Measurements from ENCODE around the gene ANKRD28. TPM values are rescaled to one million over a fixed set of nuclear protein-coding genes. Genes with fewer than 3 reads are reported as not detected.

The ANKRD28 gene
- total RNA-seq, 1 experiment from 2014 or later = 47.5 TPM

DNA sequence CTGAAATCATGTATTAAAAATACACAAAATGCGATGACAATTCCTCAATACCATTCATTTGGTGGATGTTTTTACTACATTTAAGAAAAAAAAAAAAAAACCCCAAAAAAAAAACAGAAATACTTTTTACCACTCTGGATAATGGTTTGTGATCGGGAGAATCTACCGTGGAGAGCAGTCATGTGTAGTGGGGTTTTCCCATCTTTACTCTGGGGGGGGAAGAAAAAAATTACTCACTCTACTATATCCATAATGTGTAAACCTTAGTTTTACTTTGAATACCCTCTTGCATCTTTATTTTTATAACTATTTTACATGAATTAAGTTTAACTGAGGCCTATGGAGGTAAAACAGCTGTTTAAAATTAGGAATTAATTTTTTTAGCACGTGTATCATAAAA, 83.3 kb downstream of the ANKRD28 start:
- POLR2A ChIA-PET = no interaction called here
- no peaks in the 10 kb centered on the region for H3K9me2 ChIP-seq (ENCODE audit: insufficient read depth)
- no peak overlapping the region for H2AFZ ChIP-seq (ENCODE audit: low read depth, low read length, poor library complexity, severe bottlenecking)
- no peaks in the 10 kb centered on the region for H3K27me3 ChIP-seq (ENCODE audit: insufficient read depth, low read length)
- TF ChIP-seq RAD21 (IDR thresholded peaks at IDR 0.05; ENCODE audit: low read depth) (no peak), SP1 (IDR thresholded peaks at IDR 0.05; ENCODE audit: low read depth) (no peak), ZFX (IDR thresholded peaks at IDR 0.05) (no peak), EZH2 (IDR thresholded peaks at IDR 0.05) (no peak), YY1 (IDR thresholded peaks at IDR 0.05; ENCODE audit: extremely low read depth, insufficient replicate concordance, low read depth, low read length) (no peak)
- TF ChIP-seq, protein P1, sequence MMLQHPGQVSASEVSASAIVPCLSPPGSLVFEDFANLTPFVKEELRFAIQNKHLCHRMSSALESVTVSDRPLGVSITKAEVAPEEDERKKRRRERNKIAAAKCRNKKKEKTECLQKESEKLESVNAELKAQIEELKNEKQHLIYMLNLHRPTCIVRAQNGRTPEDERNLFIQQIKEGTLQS (IDR thresholded peaks at IDR 0.05) = no peak
- H3K27ac ChIP-seq (ENCODE audit: low read depth, low read length) = no peak overlapping the region
- no peak for ATAC-seq
- no peak overlapping the region for H3K4me2 ChIP-seq (ENCODE audit: low read length)
- peaks cover 4 to 6% of the 10 kb centered on the region in 2 experiments; a peak in 2 of 4 replicates for H3K36me3 ChIP-seq (ENCODE audit: control insufficient read depth in 1 of 2, insufficient read depth in 2 of 2, low read length in 2 of 2)
- H3K9ac ChIP-seq (ENCODE audit: low read length) = no peak overlapping the region
- H3K4me3 ChIP-seq (replicated peaks in 1 of 2; ENCODE audit: low read depth in 1 of 2, low read length in 2 of 2) = no peak overlapping the region
- RAD21 ChIA-PET (ENCODE audit: low non-redundant PET in 1 of 2, low total read pairs in 2 of 2, uncharacterized antibody in 2 of 2, unreplicated experiment in 2 of 2) = no interaction called here
- DNase-seq (ENCODE audit: low read depth, low spot score) = no peak
- no peaks in the 10 kb centered on the region for H3K4me1 ChIP-seq (ENCODE audit: control insufficient read depth in 1 of 2, insufficient read depth in 2 of 2, low read length in 2 of 2)
- intact Hi-C loops (cut with micrococcal nuclease) = no loop called here
- CTCF ChIA-PET = no interaction called here
- BruUV-seq (replicated peaks) = no TSS peak
- H3K9me3 ChIP-seq (ENCODE audit: control insufficient read depth in 1 of 2, insufficient read depth in 1 of 2, low read depth in 1 of 2, low read length in 2 of 2) = no peaks in the 10 kb centered on the region
- H3K79me2 ChIP-seq (ENCODE audit: insufficient read depth, low read length) = no peaks in the 10 kb centered on the region
- H4K20me1 ChIP-seq (ENCODE audit: insufficient read depth) = no peaks in the 10 kb centered on the region

DNA sequence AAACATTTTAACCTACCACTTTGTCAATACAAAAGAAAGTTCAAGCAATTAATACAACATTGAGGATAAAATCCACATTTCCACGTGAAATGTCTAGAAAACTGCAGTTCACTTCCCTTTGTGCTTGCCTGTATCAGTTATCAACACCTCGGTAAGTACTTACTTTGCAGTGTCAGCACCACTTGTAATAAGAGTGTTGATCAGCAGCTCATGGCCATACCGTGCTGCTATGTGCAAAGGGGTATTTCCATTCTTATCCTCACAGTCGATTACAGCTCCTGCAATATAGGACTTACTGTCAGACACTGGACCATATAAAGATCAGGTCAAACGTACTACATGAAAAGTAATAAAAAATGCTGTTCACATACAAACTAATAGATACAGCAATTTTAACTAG, 84.4 kb downstream of the ANKRD28 start:
- ChIA-PET RAD21 (ENCODE audit: low non-redundant PET in 1 of 2, low total read pairs in 2 of 2, uncharacterized antibody in 2 of 2, unreplicated experiment in 2 of 2) (no interaction called here), CTCF (no interaction called here), POLR2A (interaction anchor here (0.8 kb wide), 1 partner anchor 21 kb away, joined by 3 read pairs; no protein-coding TSS in a partner anchor)
- no peak overlapping the region for H3K9ac ChIP-seq (ENCODE audit: low read length)
- H2AFZ ChIP-seq (ENCODE audit: low read depth, low read length, poor library complexity, severe bottlenecking) = no peak overlapping the region
- no TSS peak for BruUV-seq (replicated peaks)
- DNase-seq (ENCODE audit: low read depth, low spot score) = no peak
- no peak for ATAC-seq
- no peak overlapping the region for H3K27ac ChIP-seq (ENCODE audit: low read depth, low read length)
- no peak overlapping the region for H3K4me2 ChIP-seq (ENCODE audit: low read length)
- H3K4me3 ChIP-seq (replicated peaks in 1 of 2; ENCODE audit: low read depth in 1 of 2, low read length in 2 of 2) = no peak overlapping the region
- H3K9me2 ChIP-seq (ENCODE audit: insufficient read depth) = no peaks in the 10 kb centered on the region
- H3K9me3 ChIP-seq (ENCODE audit: control insufficient read depth in 1 of 2, insufficient read depth in 1 of 2, low read depth in 1 of 2, low read length in 2 of 2) = no peaks in the 10 kb centered on the region
- H3K27me3 ChIP-seq (ENCODE audit: insufficient read depth, low read length) = no peaks in the 10 kb centered on the region
- peaks cover 4 to 7% of the 10 kb centered on the region in 2 experiments; a peak in 2 of 4 replicates for H3K36me3 ChIP-seq (ENCODE audit: control insufficient read depth in 1 of 2, insufficient read depth in 2 of 2, low read length in 2 of 2)
- intact Hi-C loops (cut with micrococcal nuclease) = no loop called here
- no peaks in the 10 kb centered on the region for H3K4me1 ChIP-seq (ENCODE audit: control insufficient read depth in 1 of 2, insufficient read depth in 2 of 2, low read length in 2 of 2)
- H3K79me2 ChIP-seq (ENCODE audit: insufficient read depth, low read length) = no peaks in the 10 kb centered on the region
- TF ChIP-seq POLR2AphosphoS5 (IDR thresholded peaks at IDR 0.05; ENCODE audit: low read depth, low read length) (no peak), RAD21 (IDR thresholded peaks at IDR 0.05; ENCODE audit: low read depth) (no peak)
- TF ChIP-seq, protein P2, sequence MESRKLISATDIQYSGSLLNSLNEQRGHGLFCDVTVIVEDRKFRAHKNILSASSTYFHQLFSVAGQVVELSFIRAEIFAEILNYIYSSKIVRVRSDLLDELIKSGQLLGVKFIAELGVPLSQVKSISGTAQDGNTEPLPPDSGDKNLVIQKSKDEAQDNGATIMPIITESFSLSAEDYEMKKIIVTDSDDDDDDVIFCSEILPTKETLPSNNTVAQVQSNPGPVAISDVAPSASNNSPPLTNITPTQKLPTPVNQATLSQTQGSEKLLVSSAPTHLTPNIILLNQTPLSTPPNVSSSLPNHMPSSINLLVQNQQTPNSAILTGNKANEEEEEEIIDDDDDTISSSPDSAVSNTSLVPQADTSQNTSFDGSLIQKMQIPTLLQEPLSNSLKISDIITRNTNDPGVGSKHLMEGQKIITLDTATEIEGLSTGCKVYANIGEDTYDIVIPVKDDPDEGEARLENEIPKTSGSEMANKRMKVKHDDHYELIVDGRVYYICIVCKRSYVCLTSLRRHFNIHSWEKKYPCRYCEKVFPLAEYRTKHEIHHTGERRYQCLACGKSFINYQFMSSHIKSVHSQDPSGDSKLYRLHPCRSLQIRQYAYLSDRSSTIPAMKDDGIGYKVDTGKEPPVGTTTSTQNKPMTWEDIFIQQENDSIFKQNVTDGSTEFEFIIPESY (IDR thresholded peaks at IDR 0.05; ENCODE audit: extremely low read depth, insufficient replicate concordance, low read length) = no peak
- TF ChIP-seq, protein P3, sequence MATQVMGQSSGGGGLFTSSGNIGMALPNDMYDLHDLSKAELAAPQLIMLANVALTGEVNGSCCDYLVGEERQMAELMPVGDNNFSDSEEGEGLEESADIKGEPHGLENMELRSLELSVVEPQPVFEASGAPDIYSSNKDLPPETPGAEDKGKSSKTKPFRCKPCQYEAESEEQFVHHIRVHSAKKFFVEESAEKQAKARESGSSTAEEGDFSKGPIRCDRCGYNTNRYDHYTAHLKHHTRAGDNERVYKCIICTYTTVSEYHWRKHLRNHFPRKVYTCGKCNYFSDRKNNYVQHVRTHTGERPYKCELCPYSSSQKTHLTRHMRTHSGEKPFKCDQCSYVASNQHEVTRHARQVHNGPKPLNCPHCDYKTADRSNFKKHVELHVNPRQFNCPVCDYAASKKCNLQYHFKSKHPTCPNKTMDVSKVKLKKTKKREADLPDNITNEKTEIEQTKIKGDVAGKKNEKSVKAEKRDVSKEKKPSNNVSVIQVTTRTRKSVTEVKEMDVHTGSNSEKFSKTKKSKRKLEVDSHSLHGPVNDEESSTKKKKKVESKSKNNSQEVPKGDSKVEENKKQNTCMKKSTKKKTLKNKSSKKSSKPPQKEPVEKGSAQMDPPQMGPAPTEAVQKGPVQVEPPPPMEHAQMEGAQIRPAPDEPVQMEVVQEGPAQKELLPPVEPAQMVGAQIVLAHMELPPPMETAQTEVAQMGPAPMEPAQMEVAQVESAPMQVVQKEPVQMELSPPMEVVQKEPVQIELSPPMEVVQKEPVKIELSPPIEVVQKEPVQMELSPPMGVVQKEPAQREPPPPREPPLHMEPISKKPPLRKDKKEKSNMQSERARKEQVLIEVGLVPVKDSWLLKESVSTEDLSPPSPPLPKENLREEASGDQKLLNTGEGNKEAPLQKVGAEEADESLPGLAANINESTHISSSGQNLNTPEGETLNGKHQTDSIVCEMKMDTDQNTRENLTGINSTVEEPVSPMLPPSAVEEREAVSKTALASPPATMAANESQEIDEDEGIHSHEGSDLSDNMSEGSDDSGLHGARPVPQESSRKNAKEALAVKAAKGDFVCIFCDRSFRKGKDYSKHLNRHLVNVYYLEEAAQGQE (IDR thresholded peaks at IDR 0.05; ENCODE audit: low read depth) = no peak
- TF ChIP-seq, protein P4, sequence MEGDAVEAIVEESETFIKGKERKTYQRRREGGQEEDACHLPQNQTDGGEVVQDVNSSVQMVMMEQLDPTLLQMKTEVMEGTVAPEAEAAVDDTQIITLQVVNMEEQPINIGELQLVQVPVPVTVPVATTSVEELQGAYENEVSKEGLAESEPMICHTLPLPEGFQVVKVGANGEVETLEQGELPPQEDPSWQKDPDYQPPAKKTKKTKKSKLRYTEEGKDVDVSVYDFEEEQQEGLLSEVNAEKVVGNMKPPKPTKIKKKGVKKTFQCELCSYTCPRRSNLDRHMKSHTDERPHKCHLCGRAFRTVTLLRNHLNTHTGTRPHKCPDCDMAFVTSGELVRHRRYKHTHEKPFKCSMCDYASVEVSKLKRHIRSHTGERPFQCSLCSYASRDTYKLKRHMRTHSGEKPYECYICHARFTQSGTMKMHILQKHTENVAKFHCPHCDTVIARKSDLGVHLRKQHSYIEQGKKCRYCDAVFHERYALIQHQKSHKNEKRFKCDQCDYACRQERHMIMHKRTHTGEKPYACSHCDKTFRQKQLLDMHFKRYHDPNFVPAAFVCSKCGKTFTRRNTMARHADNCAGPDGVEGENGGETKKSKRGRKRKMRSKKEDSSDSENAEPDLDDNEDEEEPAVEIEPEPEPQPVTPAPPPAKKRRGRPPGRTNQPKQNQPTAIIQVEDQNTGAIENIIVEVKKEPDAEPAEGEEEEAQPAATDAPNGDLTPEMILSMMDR (IDR thresholded peaks at IDR 0.05 in 2 of 3, conservative IDR thresholded peaks at IDR 0.05 in 1 of 3; ENCODE audit: borderline replicate concordance in 1 of 3, insufficient read depth in 1 of 3, low read depth in 2 of 3, low read length in 2 of 3) = no peak
- TF ChIP-seq, protein P5, sequence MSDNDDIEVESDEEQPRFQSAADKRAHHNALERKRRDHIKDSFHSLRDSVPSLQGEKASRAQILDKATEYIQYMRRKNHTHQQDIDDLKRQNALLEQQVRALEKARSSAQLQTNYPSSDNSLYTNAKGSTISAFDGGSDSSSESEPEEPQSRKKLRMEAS (IDR thresholded peaks at IDR 0.05) = no peak
- no peaks in the 10 kb centered on the region for H4K20me1 ChIP-seq (ENCODE audit: insufficient read depth)
